GM12891 (cell line): ENCODE data around the gene ITGA2B.

Experiments used
- PAX5 ChIP-seq: IDR thresholded peaks from 2 replicates; pipeline ENCODE4 v1.6.1; 2011; ENCODE audit warnings: low read length, moderate library complexity, mild to moderate bottlenecking; ENCODE audit not compliant: insufficient read depth, severe bottlenecking
- POLR2A ChIP-seq: IDR thresholded peaks from 2 replicates; pipeline ENCODE4 v1.6.1; 2011; ENCODE audit warnings: low read depth, low read length, control low read depth
- POLR2AphosphoS5 ChIP-seq: IDR thresholded peaks from 2 replicates; pipeline ENCODE4 v1.6.1; 2011; ENCODE audit warnings: low read depth, low read length, control low read depth
- POU2F2 ChIP-seq: IDR thresholded peaks from 2 replicates; pipeline ENCODE4 v1.6.1; 2011; ENCODE audit warnings: low read depth, mild to moderate bottlenecking, control low read depth, low read length, moderate library complexity
- SPI1 ChIP-seq: IDR thresholded peaks from 2 replicates; pipeline ENCODE4 v1.6.1; 2011; ENCODE audit warnings: low read depth, low read length, control low read depth
- TAF1 ChIP-seq: IDR thresholded peaks from 2 replicates; pipeline ENCODE4 v1.6.1; 2011; ENCODE audit warnings: low read depth, low read length, control low read depth

DNA sequence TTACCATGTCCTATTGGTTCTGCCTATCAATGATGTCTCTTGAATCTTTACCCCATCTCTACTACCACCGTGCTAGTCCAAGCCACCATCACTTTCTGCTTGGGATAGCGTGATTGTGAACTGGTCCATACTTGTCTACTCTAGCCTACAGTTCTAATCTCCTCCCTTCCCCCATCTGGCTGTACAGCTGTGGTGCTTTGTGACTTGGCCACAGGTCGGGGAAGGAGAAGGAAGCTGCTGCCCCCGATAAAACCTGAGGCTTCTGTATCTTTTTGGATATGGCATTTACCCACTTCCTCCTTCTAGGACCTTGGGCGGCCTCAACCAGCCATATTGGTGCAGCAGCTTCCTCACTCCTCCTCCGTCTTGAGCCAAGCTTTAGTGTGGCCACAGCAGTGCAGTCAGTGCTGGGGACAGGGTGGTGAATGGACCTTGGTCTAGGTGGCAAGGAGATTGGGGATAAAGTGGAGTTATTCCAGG, 314 bp upstream of the ITGA2B start:
- TF ChIP-seq POLR2A = no peak
- no peak for TF ChIP-seq POLR2AphosphoS5
- no peak for TF ChIP-seq TAF1
- peak; percentile 65 for TF ChIP-seq SPI1
- TF ChIP-seq PAX5 = no peak
- no peak for TF ChIP-seq POU2F2
